Endothelial cell of umbilical vein (primary cell): ENCODE results near the gene CACNA1B.

Experiments
- CTCF ChIP-seq, 2 donors: IDR thresholded peaks; 1 replicate in 1 of 2; 2 replicates in 1 of 2; pipeline ENCODE4 v1.5.1; 2011; ENCODE audit warnings: low read length in 2 of 2, mild to moderate bottlenecking in 2 of 2, moderate library complexity in 2 of 2, control low read depth in 1 of 2, inconsistent platforms in 1 of 2, low read depth in 1 of 2; ENCODE audit not compliant: insufficient read depth in 1 of 2; ENCODE audit errors: extremely low read depth in 1 of 2
- FOS ChIP-seq: IDR thresholded peaks from 2 replicates; pipeline ENCODE4 v1.6.1; 2011; ENCODE audit warnings: mild to moderate bottlenecking, low read length, moderate library complexity, borderline replicate concordance; ENCODE audit not compliant: insufficient read depth
- POLR2A ChIP-seq: IDR thresholded peaks from 2 replicates; pipeline ENCODE4 v1.6.1; 2012; ENCODE audit warnings: low read depth, mild to moderate bottlenecking, control low read depth, low read length
- POLR2AphosphoS5 ChIP-seq: IDR thresholded peaks from 2 replicates; pipeline ENCODE4 v1.6.1; 2012; ENCODE audit warnings: low read depth, mild to moderate bottlenecking, control low read depth, low read length, moderate library complexity; ENCODE audit not compliant: insufficient read depth

- no peak for TF ChIP-seq FOS
- peak in 1 of 2 donors; percentile 13 for TF ChIP-seq CTCF (IDR thresholded peaks at IDR 0.05; ENCODE audit: extremely low read depth in 1 of 2, insufficient read depth in 1 of 2, low read depth in 1 of 2, low read length in 2 of 2)
- no peak for TF ChIP-seq POLR2AphosphoS5
- no peak for TF ChIP-seq POLR2A
Observed at GRCh38 chr9:138022121-138022741, 144.6 kb downstream of the CACNA1B start.
